ENCODE data around the gene IGDCC3.

IGDCC3 gene

GRCh38 chr15:65323071-65323511 lies 54.7 kb downstream of the IGDCC3 start:
- no peak overlapping the region for H2AFZ ChIP-seq (ENCODE audit: low read length)
- H3K9me2 ChIP-seq (ENCODE audit: low read depth, low read length): no peaks in the 10 kb centered on the region
- H3K4me1 ChIP-seq (ENCODE audit: insufficient read depth, low read length, severe bottlenecking): no peaks in the 10 kb centered on the region
- peaks cover 10% of the 10 kb centered on the region; the same call in 1 of the 2 replicates for H3K27me3 ChIP-seq (ENCODE audit: insufficient read depth, low read length)
- no peak overlapping the region for H3K4me3 ChIP-seq (ENCODE audit: low read depth, low read length, poor library complexity, severe bottlenecking)
- H3K27ac ChIP-seq (ENCODE audit: low read depth, low read length, poor library complexity, severe bottlenecking): no peak overlapping the region
- no peaks in the 10 kb centered on the region for H3K9me3 ChIP-seq (ENCODE audit: low read length)
- H3F3A ChIP-seq (ENCODE audit: insufficient read depth, low read length): no peaks in the 10 kb centered on the region
- H3K9ac ChIP-seq (ENCODE audit: low read length): no peak overlapping the region
- no peak overlapping the region for H3K4me2 ChIP-seq (ENCODE audit: low read length)
- no peaks in the 10 kb centered on the region for H3K36me3 ChIP-seq (ENCODE audit: insufficient read depth, low read length)
- no peak for TF ChIP-seq EZH2 (IDR thresholded peaks at IDR 0.05; ENCODE audit: borderline replicate concordance, low read length)
- no peak for TF ChIP-seq CTCF (IDR thresholded peaks at IDR 0.05; ENCODE audit: low read length)
- no peaks in the 10 kb centered on the region for H3K79me2 ChIP-seq (ENCODE audit: insufficient read depth, low read length)
- H4K20me1 ChIP-seq (ENCODE audit: insufficient read depth, low read length): no peaks in the 10 kb centered on the region

GRCh38 chr15:65318870-65319356 lies 58.9 kb downstream of the IGDCC3 start:
- H3K9me3 ChIP-seq (ENCODE audit: low read length): no peaks in the 10 kb centered on the region
- H3K79me2 ChIP-seq (ENCODE audit: insufficient read depth, low read length): no peaks in the 10 kb centered on the region
- H3F3A ChIP-seq (ENCODE audit: insufficient read depth, low read length): no peaks in the 10 kb centered on the region
- H3K27me3 ChIP-seq (ENCODE audit: insufficient read depth, low read length): peaks cover 2% of the 10 kb centered on the region; the same call in 1 of the 2 replicates
- no peak overlapping the region for H3K9ac ChIP-seq (ENCODE audit: low read length)
- no peaks in the 10 kb centered on the region for H3K9me2 ChIP-seq (ENCODE audit: low read depth, low read length)
- H4K20me1 ChIP-seq (ENCODE audit: insufficient read depth, low read length): no peaks in the 10 kb centered on the region
- H3K27ac ChIP-seq (ENCODE audit: low read depth, low read length, poor library complexity, severe bottlenecking): no peak overlapping the region
- no peaks in the 10 kb centered on the region for H3K36me3 ChIP-seq (ENCODE audit: insufficient read depth, low read length)
- H3K4me1 ChIP-seq (ENCODE audit: insufficient read depth, low read length, severe bottlenecking): no peaks in the 10 kb centered on the region
- no peak overlapping the region for H2AFZ ChIP-seq (ENCODE audit: low read length)
- no peak overlapping the region for H3K4me3 ChIP-seq (ENCODE audit: low read depth, low read length, poor library complexity, severe bottlenecking)
- TF ChIP-seq CTCF (IDR thresholded peaks at IDR 0.05; ENCODE audit: low read length) (peak; percentile 86), EZH2 (IDR thresholded peaks at IDR 0.05; ENCODE audit: borderline replicate concordance, low read length) (no peak)
- no peak overlapping the region for H3K4me2 ChIP-seq (ENCODE audit: low read length)

GRCh38 chr15:65312400-65312916 lies 65.3 kb downstream of the IGDCC3 start:
- Histone ChIP-seq H3K9me3 (ENCODE audit: low read length) (no peaks in the 10 kb centered on the region), H3K27ac (ENCODE audit: low read depth, low read length, poor library complexity, severe bottlenecking) (no peak overlapping the region), H4K20me1 (ENCODE audit: insufficient read depth, low read length) (no peaks in the 10 kb centered on the region), H3K9me2 (ENCODE audit: low read depth, low read length) (no peaks in the 10 kb centered on the region), H3F3A (ENCODE audit: insufficient read depth, low read length) (no peaks in the 10 kb centered on the region), H3K79me2 (ENCODE audit: insufficient read depth, low read length) (no peaks in the 10 kb centered on the region), H3K4me3 (ENCODE audit: low read depth, low read length, poor library complexity, severe bottlenecking) (no peak overlapping the region), H3K9ac (ENCODE audit: low read length) (no peak overlapping the region), H3K27me3 (ENCODE audit: insufficient read depth, low read length) (no peaks in the 10 kb centered on the region), H2AFZ (ENCODE audit: low read length) (no peak overlapping the region), H3K4me1 (ENCODE audit: insufficient read depth, low read length, severe bottlenecking) (no peaks in the 10 kb centered on the region), H3K4me2 (ENCODE audit: low read length) (no peak overlapping the region), H3K36me3 (ENCODE audit: insufficient read depth, low read length) (no peaks in the 10 kb centered on the region)
- TF ChIP-seq CTCF (IDR thresholded peaks at IDR 0.05; ENCODE audit: low read length) (no peak), EZH2 (IDR thresholded peaks at IDR 0.05; ENCODE audit: borderline replicate concordance, low read length) (no peak)
